Adrenal gland (tissue), 5 donors: ENCODE measurements around the gene MDFIC2.
"Not testable (repeated sequence)": the region's sequence is repeated elsewhere in the genome, so short reads cannot be mapped to it uniquely, and the experiment has no call there.

Experiments used
- POLR2A ChIP-seq, 2 donors: fragments of 450-650 bp; IDR thresholded peaks; one replicate each; pipeline ENCODE4 v1.6.1; 2017; ENCODE audit warnings: antibody characterized with exemption in 2 of 2, mild to moderate bottlenecking in 2 of 2, moderate library complexity in 1 of 2
- TF ChIP-seq, protein P1 (sequence below), 6 experiments: fragments of 450-650 bp in 4 of 6; fragments of 200-600 bp in 2 of 6; sonication (generic) in 1 of 6; IDR thresholded peaks; 1 replicate in 5 of 6; 2 replicates in 1 of 6; pipeline versions ENCODE4 v1.5.1 to v1.8.0; 2016 to 2021; ENCODE audit warnings: antibody characterized with exemption in 6 of 6, mild to moderate bottlenecking in 2 of 6, moderate library complexity in 1 of 6
- donor health status: DM: no; HTN: no; CAD: no.

- not testable (repeated sequence) for TF ChIP-seq POLR2A (IDR thresholded peaks at IDR 0.05)
- TF ChIP-seq, protein P1, sequence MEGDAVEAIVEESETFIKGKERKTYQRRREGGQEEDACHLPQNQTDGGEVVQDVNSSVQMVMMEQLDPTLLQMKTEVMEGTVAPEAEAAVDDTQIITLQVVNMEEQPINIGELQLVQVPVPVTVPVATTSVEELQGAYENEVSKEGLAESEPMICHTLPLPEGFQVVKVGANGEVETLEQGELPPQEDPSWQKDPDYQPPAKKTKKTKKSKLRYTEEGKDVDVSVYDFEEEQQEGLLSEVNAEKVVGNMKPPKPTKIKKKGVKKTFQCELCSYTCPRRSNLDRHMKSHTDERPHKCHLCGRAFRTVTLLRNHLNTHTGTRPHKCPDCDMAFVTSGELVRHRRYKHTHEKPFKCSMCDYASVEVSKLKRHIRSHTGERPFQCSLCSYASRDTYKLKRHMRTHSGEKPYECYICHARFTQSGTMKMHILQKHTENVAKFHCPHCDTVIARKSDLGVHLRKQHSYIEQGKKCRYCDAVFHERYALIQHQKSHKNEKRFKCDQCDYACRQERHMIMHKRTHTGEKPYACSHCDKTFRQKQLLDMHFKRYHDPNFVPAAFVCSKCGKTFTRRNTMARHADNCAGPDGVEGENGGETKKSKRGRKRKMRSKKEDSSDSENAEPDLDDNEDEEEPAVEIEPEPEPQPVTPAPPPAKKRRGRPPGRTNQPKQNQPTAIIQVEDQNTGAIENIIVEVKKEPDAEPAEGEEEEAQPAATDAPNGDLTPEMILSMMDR (IDR thresholded peaks at IDR 0.05): not testable (repeated sequence)
Measured at GRCh38 chr3:70336885-70337284, 24.4 kb upstream of the MDFIC2 start.
